IPS DF 19.7 (cell line): ENCODE results near the gene LGALS7B.
A peak's percentile ranks its signal among the peaks of the same experiment; 100 is the strongest.
"Not testable (repeated sequence)": the region's sequence is repeated elsewhere in the genome, so short reads cannot be mapped to it uniquely, and the experiment has no call there.

Experiments
- DNase-seq: peaks from one replicate; pipeline ENCODE4 v3.0.0-alpha.2; 2013; ENCODE audit warnings: low read depth, low spot score

LGALS7B gene

DNA sequence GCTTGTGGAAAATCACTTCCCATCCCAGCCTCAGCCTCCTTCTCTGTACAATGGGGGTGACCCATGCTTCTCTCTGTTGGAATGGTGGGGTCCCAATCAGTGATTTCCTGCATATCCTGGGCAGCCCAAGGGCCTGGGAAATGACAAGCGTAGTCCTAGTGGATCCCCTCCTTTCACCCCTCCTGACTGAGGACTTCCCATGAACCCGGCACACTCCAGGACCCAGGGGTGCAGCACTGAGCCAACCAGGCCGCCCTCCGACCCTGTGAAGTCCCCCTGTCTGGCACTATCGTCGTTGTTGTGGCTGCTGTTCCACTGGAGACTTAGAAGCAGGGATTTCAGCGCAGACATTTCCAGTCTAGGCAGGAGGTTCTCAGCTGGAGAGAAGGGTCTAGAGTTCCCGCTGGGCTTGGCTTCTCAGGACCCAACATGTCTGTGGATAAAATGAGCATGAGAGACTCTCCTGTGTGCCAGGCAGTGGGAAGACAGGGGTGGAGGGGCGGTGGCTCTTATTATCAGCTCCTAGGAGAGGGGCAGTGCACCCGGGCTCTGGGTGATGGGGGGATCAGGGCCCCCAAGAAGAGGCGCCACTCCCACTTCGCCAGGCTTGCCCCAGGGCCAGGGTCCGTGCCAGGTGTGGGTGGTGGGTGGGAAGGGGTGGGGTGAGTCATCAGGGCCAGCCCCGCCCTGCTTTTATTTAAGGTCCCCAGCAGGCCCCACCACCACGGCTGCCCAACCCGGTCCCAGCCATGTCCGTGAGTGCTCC lies at the start of gene LGALS7B:
Gene LGALS7B, plus strand, starts transcription at position 723 of the 766 bp plus-strand sequence. Its CDS starts 27 bp downstream, at position 750.
- DNase-seq = no peak

DNA sequence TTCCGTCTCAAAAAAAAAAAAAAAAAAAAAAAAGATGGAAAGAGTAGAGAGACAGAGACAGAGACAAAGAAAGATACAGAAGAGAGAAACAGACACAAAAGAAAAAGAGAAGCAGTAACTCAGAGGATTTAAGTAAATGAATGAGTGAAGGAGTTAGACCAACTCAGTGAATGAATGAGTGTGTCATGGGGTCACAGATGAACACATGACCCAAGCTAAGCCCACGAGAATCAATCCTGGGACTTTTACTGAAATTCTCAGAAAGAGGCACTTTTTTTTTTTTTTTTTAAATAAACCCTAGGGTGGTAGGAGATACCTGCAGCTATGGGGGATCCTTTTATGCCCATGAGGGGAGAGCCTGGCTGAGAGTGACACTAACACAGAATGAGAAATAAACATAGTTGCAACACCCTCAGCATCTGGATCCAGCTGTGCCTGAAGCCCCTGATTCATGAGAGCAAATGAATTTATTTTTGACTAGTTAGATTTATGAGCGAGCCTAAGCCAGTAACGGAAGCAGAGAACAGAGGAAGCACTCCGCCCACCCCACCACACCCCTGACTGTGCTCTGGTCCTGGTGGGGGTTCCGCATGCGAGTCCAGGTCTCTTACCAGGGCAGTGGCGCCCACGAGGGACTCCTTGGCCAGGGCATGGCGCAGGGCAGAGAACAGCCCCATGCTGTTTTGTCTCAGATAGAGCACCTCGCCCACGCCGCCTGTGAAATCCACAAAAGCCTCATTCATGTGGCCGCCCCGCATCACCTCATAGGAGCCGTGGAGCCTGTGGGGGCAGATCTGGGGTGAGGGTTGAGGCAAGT lies 49.4 kb upstream of the LGALS7B start:
- no peak for DNase-seq

DNA sequence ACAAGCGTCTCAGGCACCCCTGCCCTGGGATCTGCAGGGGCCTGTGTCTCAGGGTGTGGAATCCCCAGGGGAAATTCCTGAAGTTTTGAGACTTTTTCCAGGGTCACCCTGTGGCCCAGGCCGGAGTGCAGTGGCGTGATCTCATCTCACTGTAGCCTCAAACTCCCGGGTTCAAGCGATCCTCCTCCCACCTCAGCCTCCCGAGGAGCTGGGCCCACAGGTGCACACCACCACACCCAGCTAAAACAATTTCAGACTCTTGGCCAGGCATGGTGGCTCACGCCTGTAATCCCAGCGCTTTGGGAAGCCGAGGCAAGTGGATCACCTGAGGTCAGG lies 48.8 kb upstream of the LGALS7B start:
- DNase-seq = no peak

DNA sequence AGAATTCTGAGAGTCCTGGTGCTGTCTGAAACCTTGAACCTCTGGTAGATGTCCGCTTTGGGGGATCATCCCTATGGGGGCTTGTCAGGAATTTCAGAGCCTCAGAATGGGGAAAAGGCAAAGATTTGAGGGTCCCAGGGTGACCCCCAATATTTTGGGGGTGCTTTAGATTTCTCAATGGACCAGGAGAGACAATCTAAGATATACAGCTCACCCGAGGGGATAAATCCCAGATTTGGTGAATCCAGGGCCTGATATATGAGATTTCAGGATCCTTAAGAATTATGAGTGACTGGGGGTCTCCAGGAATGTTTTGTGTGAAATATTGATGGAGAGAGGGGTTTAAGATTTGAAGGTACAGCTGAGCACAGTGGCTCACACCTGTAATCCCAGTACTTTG lies 48.1 kb upstream of the LGALS7B start:
- DNase-seq = no peak

DNA sequence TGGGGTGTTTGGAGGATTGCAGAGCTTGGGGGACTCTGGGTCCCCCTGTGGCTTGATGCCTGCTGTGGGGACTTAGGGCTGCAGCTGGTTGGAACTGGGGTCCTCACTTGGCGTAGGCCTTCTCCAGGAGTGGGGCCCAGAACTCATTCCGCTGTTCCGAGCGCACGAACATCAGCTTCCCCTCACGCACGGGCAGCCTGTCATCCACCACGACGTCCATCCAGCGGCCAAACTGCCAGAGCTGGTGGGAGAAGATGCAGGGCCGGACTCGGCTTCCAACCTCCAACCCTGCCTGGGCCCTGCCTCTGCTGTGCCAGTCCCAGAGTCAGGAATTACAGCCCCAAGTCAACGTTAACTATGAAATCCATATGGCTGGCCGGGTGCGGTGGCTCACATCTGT lies 47.3 kb upstream of the LGALS7B start:
- DNase-seq = no peak

DNA sequence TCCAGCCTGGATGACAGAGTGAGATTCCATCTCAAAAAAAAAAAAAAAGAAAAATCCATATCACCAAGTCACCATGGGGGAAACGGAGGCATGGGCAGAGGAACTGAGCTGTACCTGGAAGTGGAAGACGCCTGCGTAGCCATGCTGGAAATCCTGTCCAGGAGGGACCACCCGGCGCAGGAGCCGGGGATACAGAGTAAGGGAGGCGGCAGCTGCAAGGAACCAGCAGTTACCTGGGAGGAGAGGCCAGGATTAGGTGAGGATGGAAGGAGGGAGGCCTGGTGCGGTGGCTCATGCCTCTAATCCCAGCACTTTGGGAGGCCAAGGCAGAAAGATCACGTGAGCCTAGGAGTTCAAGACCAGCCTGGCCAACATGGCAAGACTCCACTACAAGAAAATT lies 46.7 kb upstream of the LGALS7B start:
- DNase-seq = no peak

DNA sequence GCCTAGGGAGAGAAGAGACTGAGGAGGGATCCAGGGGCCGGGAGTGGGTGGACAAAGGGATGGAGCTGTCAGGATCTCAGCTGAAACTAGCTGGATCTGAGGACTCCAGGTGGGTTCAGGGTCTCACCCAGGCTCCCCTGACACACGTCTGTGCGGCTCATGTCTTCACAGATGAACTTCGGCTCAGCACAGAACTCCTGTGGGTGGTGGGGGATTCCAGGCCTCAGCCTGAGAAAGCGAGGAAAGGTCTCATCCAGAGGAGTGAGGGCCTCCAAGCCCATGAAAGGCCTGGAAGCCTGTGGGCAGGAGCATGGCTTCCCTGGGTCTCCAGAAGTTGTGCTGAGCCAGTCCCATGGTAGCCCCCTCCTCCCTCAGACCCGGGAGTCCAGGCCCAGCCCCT lies 46.1 kb upstream of the LGALS7B start:
- DNase-seq = no peak

DNA sequence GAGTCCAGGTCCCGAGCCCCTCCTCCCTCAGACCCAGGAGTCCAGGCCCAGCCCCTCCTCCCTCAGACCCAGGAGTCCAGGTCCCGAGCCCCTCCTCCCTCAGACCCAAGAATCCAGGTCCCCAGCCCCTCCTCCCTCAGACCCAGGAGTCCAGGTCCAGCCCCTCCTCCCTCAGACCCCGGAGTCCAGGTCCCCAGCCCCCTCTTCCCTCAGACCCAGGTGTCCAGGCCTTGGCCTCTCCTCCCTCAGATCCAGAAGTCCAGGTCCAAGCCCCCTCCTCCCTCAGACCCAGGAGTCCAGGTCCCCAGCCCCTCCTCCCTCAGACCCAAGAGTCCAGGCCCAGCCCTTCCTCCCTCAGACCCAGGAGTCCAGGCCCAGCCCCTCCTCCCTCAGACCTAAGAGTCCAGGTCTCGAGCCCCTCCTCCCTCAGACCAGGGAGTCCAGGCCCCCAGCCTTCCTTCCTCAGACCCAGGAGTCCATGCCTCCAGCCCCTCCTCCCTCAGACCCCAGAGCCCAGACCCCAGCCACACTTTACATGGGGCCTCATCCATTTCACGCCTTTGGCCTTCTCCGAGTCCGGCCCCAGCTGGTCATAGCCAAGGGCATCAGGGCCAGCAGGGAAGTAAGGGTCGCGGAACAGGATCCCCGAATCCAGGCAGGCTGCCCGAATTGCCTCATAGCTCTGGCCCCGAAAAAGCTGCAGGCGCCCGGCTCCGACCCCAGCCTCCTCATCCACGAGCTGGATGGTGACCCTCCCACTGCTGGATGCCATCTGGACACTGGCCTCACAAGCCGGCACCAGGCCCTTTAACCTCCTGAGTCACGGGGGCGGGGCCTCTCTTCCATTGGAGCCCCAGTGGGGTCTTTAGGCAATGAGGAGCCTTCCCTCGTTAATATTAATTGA lies 45.4 kb upstream of the LGALS7B start:
- no peak for DNase-seq

DNA sequence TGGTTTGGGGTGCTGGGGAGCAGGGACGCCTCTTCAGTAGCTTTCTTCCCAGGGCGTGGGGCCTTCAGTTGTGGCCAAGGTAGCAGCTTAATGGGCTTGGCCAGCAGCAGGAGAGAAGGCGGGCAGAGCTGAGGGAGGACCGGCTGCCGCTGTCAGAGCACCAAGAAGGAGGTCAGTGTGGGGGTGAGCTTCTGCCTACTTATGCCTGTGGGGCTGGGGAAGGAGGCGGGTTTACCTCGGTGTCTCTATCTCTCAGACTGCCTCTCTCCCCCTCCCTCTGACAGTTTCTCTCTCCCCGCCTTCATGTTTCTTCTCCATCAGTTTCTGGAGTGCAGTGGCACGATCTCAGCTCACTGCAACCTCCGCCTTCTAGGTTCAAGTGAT lies 44.7 kb upstream of the LGALS7B start, which contains the start of gene CAPN12:
Gene CAPN12, minus strand, starts transcription at position 177 of the 384 bp plus-strand sequence. CDS start 309 bp downstream, outside the sequence.
- DNase-seq = no peak

DNA sequence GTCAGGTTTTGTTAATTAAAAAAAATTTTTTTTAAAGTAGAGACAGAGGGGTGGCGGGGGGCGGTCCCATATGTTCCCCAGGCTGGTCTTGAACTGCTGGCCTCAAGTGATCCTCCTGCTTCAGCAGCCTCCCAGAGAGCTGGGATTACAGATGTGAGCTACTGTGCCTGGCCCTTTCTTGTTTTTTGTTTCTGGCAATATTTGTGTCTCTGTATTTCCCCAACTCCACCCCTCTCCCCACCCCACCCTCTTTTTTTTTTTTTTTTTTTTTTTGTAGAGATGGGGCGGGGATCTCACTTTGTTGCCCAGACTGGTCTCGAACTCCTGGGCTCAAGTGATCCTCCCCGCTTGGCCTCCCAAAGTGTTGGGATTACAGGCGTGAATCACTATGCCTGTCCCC lies 44.1 kb upstream of the LGALS7B start:
- DNase-seq = no peak

DNA sequence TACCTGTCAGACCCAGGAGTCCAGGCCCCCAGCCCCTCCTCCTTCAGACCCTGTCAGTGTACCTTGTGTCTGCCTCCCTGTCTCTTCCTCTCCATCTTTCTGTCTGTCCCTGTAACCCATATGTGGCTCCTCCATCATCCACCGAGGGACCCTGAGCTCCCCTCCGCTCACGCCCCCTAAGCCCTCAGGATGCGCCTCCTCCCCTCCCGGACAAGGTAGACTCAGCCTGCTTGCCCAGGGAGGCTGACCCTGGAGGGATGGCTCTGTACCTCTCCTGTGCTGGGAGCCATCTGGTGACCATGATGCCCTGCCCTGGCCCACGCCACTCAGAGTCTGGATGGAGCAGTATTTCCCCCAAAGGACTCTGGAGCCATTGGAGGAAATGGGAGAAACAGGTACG lies 43.7 kb upstream of the LGALS7B start:
- no peak for DNase-seq

DNA sequence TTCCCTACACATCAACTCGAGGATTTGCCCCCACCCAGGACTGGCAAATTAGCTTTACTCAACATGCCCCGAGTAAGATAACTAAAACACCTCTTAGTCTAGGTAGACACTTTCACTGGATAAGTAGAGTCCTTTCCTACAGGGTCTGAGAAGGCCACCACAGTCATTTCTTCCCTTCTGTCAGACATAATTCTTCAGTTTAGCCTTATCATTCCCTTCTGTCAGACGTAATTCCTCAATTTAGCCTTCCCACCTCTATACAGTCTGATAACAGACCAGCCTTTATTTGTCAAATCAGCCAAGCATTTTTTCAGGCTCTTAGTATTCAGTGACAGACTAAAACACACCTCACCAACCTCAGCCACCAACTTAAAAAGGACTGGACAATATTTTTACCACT lies 35.2 kb upstream of the LGALS7B start:
- not testable (repeated sequence) for DNase-seq

DNA sequence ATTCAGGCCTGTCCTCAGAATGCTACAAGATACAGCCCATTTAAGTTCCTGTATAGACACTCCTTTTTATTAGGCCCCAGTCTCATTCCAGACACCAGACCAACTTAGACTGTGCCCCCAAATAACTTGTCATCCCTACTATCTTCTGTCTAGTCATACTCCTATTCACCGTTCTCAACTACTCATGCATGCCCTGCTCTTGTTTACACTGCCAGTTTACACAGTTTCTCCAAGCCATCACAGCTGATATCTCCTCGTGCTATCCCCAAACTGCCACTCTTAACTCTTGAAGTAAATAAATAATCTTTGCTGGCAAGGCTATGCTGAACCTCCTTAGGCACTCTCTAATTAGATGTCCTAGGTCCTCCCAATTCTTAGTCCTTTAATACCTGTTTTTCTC lies 34.8 kb upstream of the LGALS7B start:
- DNase-seq = not testable (repeated sequence)

DNA sequence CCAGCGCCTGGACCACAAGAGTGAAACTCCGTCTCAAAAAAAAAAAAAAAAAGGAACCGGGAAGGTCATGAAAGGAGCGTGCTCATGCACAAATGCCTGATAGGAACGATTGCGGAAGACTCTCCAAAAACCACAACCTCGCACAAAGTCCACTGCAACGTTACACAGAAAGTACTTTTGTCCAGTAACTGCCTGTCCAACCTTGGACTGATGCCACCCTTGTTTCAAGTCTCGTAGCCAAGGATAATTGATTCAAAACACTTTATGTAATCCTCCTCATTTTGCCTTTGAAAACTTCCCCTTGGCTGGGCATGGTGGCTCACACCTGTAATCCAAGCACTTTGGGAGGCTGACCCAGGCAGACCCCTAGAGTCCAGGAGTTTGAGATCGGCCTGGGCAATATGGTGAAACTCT lies 29.4 kb upstream of the LGALS7B start:
- DNase-seq = no peak

DNA sequence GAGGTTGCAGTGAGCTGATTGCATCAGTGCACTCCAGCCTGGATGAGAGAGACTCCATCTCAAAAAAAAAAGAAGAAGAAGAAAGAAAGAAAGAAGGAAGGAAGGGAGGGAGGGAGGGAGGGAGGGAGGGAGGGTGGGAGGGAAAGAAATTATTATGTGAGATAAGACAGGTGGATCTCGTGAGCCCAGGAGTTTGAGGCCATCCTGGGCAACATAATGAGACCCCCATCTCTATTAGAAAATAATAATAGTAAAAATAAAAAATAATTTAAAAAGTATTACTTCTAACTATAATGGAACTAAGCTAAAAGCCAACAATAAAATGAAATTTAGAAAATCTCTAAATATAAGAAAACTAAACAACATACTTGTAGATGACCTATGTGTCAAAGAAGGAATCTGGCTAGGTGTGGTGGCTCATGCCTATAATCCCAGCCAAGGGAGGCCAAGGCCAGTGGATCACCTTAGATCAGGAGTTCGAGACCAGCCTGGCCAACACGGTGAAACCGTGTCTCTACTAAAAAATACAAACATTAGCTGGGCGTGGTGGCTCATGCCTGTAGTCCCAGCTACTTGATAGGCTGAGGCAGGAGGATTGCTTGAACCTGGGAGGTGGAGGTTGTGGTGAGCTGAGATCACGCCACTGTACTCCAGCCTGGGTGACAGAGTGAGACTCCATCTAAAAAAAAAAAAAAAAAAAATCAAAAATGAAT lies 28.0 kb upstream of the LGALS7B start:
- DNase-seq = not testable (repeated sequence)

DNA sequence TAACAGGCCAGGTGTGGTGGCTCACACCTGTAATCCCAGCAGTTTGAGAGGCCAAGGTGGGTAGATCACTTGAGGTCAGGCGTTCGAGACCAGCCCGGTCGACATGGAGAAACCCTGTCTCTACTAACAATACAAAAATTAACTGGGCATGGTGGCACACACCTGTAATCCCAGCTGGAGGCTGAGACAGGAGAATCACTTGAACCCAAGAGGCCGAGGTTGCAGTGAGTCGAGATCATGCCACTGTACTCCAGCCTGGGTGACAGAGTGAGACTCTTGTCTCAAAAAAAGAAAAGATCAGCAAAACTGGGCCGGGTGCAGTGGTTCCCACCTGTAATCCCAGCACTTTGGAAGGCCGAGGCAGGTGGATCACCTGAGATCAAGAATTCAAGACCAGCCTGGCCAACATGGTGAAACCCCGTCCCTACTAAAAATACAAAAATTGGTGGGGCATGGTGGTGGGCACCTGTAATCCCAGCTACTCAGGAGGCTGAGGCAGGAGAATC lies 27.1 kb upstream of the LGALS7B start:
- DNase-seq = not testable (repeated sequence)

DNA sequence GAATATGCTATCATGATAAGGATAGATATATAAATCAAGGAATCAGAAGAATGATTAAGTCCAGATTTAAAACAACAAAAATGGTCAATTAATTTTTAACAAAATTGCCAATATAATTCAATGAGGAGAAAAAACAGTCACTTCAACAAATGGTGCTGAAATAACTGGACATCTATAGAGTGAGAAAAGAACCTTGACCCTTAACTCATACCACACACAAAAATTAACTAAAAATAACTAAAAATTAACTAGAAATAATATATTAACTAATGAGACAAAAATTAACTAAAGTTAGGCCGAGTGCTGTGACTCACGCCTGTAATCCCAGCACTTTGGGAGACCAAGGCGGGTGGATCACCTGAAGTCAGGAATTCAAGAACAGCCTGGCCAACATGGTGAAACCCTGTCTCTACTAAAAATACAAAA lies 25.2 kb upstream of the LGALS7B start:
- no peak for DNase-seq

DNA sequence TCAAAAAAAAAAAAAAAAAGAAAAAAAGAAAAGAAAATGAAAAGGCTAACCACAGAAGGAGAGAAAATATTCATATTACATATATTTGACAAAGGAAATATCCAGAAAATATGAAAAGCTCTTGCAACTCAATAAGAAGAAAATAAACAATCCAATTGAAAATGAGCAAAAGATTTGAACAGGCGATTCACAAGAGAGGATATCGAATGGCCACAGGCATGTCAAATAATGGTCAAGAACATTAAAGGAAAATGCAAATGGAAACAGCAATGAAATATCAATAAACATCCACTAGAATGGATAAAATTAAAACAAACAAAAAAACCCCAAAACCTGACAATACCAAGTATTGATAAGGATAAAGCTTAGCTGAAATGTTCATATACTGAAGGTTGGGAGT lies 23.8 kb upstream of the LGALS7B start:
- DNase-seq = no peak

DNA sequence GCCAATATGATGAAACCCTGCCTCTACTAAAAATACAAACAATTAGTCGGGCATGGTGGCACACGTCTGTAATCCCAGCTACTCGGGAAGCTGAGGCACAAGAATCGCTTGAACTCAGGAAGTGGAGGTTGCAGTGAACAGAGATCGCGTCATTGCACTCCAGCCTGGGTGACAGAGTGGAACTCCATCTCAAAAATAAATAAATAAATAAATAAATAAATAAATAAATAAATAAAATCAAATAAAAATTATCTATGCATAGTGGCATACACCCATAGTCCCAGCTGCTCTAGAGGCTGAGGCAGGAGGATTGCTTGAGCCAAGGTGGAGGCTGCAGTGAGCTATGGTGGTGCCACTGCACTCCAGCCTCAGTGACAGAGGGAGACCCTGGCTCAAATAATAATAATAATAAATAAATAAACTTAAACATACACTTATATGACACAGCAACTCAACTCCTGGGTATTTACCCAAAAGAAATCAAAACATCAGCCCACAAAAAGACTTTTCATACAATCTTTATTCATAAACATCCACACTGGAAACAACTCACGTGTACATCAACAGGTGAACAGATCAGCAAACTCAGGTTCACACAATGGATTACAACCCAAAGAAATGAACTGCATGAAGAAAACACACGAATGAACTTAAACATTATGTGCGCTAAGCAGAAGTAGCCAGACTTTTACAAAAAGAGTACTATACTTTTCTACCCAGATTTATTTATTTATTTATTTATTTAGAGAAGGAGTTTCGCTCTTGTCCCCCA lies 22.5 kb upstream of the LGALS7B start:
- DNase-seq = no peak

DNA sequence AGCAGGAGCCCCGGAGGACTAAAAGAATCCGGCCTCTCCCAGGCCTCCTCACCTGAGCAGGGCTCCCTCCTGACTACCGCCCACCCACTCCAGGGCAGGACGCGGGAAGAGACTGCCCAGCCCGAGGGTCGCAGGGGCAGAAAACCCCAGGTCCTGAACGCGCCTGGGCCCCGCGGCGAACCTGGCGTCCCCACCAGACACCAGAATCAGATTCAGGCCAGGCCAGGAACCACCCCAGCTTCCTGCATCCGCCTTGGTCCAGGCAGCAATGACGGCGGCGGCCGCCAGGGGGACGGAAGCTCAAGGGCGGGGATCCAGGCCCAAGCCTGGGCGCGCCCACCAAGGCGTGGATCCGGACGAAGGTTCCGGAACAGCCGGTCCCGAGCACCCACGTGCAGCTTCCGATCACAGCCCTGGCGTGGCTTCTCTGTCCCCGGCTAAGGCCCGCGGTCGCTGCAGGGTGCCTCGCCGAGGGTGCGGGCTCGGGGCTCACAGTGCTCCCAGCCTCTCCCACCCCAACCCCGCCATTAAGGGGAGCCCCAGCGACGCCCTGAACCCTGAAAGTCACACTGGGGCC lies 19.3 kb upstream of the LGALS7B start:
- DNase-seq = peak; percentile 20
